Endothelial cell of umbilical vein (primary cell): ENCODE results near the gene EYS. TPM values are rescaled to one million over a fixed set of nuclear protein-coding genes. Genes with fewer than 3 reads are reported as not detected.

Experiments
- BruUV-seq: library from RNA; stranded (reverse); fragments of 400-500 nt; replicated peaks from 2 replicates; lab custom pipeline; 2021; lab: Mats Ljungman, UMichigan
- CTCF ChIA-PET: fragments of 300-600, 350-600 bp; sonication (Branson Sonifier 250); formaldehyde crosslinking; loops from one replicate; lab custom pipeline; 2021; ENCODE audit warnings: antibody characterized with exemption, inconsistent platforms; lab: Charles Lee
- POLR2A ChIA-PET: fragments of 300-600, 350-600 bp; sonication (Branson Sonifier 250); formaldehyde crosslinking; loops from one replicate; lab custom pipeline; 2021; ENCODE audit warnings: antibody characterized with exemption, inconsistent platforms; lab: Charles Lee
- DNase-seq: peaks from one replicate; pipeline ENCODE4 v3.0.0-alpha.2; 2011; ENCODE audit warnings: low read depth, low spot score
- FAIRE-seq: peaks from 2 replicates; lab custom pipeline; 2011; peaks lifted over from hg19 to GRCh38; lab: Jason Lieb, UNC
- H2AFZ ChIP-seq: 2 replicates; pipeline ENCODE4 v1.6.0; 2012; ENCODE audit warnings: low read depth, low read length, control low read depth, inconsistent platforms
- H3K27ac ChIP-seq: 2 replicates; pipeline ENCODE4 v1.5.1; 2011; ENCODE audit warnings: low read depth, mild to moderate bottlenecking, control low read depth, low read length, moderate library complexity; ENCODE audit not compliant: insufficient read depth
- H3K27me3 ChIP-seq, 2 experiments: 2 replicates each; pipeline versions ENCODE4 v1.6.0 to v1.6.1; 2011; ENCODE audit warnings: low read length in 2 of 2, mixed read lengths in 1 of 2; ENCODE audit not compliant: control insufficient read depth in 2 of 2, insufficient read depth in 2 of 2
- H3K36me3 ChIP-seq, 2 experiments: 2 replicates in 1 of 2; 3 replicates in 1 of 2; pipeline ENCODE4 v1.5.1; 2011; ENCODE audit warnings: low read length in 2 of 2, mild to moderate bottlenecking in 1 of 2, moderate library complexity in 1 of 2; ENCODE audit not compliant: control insufficient read depth in 2 of 2, insufficient read depth in 2 of 2; ENCODE audit errors: extremely low read depth in 1 of 2
- H3K4me1 ChIP-seq: 3 replicates; pipeline ENCODE4 v1.5.1; 2011; ENCODE audit warnings: mild to moderate bottlenecking, low read length; ENCODE audit not compliant: control insufficient read depth, insufficient read depth; ENCODE audit errors: extremely low read depth
- H3K4me2 ChIP-seq: 2 replicates; pipeline ENCODE4 v1.6.1; 2011; ENCODE audit warnings: low read length, control low read depth, mixed read lengths; ENCODE audit not compliant: insufficient read depth
- H3K4me3 ChIP-seq, 3 experiments: fragments of 200-600 bp in 1 of 3; sonication (generic), shearing (Covaris generic) in 1 of 3; replicated peaks in 1 of 3; 2 replicates each; pipeline ENCODE4 v1.5.1; 2011 to 2016; ENCODE audit warnings: control low read depth in 3 of 3, low read length in 3 of 3, mild to moderate bottlenecking in 2 of 3, inconsistent platforms in 1 of 3, low read depth in 1 of 3, moderate library complexity in 1 of 3; ENCODE audit not compliant: insufficient read depth in 1 of 3
- H3K79me2 ChIP-seq: 2 replicates; pipeline ENCODE4 v1.6.0; 2012; ENCODE audit warnings: low read length, inconsistent platforms; ENCODE audit not compliant: control insufficient read depth, insufficient read depth
- H3K9ac ChIP-seq: replicated peaks from 2 replicates; pipeline ENCODE3; 2011; ENCODE audit warnings: low read length, control low read depth; ENCODE audit not compliant: insufficient read depth; ENCODE audit errors: extremely low read depth
- H3K9me1 ChIP-seq: replicated peaks from 3 replicates; pipeline ENCODE4 v1.6.0; 2011; ENCODE audit warnings: mild to moderate bottlenecking, low read length; ENCODE audit not compliant: control insufficient read depth, insufficient read depth; ENCODE audit errors: extremely low read depth
- H3K9me3 ChIP-seq: replicated peaks from 2 replicates; pipeline ENCODE4 v1.5.1; 2012; ENCODE audit warnings: low read length, inconsistent platforms; ENCODE audit not compliant: control insufficient read depth, insufficient read depth
- H4K20me1 ChIP-seq: replicated peaks from 2 replicates; pipeline ENCODE3; 2011; ENCODE audit warnings: mild to moderate bottlenecking, low read length; ENCODE audit not compliant: control insufficient read depth, insufficient read depth; ENCODE audit errors: extremely low read depth
- CTCF ChIP-seq, 2 donors: IDR thresholded peaks; 1 replicate in 1 of 2; 2 replicates in 1 of 2; pipeline ENCODE4 v1.5.1; 2011; ENCODE audit warnings: low read length in 2 of 2, mild to moderate bottlenecking in 2 of 2, moderate library complexity in 2 of 2, control low read depth in 1 of 2, inconsistent platforms in 1 of 2, low read depth in 1 of 2; ENCODE audit not compliant: insufficient read depth in 1 of 2; ENCODE audit errors: extremely low read depth in 1 of 2
- EZH2 ChIP-seq: IDR thresholded peaks from 2 replicates; pipeline ENCODE4 v1.6.1; 2012; ENCODE audit warnings: borderline replicate concordance, low read depth, mild to moderate bottlenecking, moderate library complexity, low read length, inconsistent platforms; ENCODE audit not compliant: severe bottlenecking
- FOS ChIP-seq: IDR thresholded peaks from 2 replicates; pipeline ENCODE4 v1.6.1; 2011; ENCODE audit warnings: mild to moderate bottlenecking, low read length, moderate library complexity, borderline replicate concordance; ENCODE audit not compliant: insufficient read depth
- GATA2 ChIP-seq: IDR thresholded peaks from 2 replicates; pipeline ENCODE4 v1.7.0; 2011; ENCODE audit warnings: low read depth, mild to moderate bottlenecking, moderate library complexity, mixed read lengths, low read length; ENCODE audit not compliant: insufficient read length, insufficient read depth
- JUN ChIP-seq: IDR thresholded peaks from 2 replicates; pipeline ENCODE4 v1.6.1; 2011; ENCODE audit warnings: borderline replicate concordance, low read depth; ENCODE audit not compliant: insufficient read length, insufficient read depth
- MAX ChIP-seq: IDR thresholded peaks from 2 replicates; pipeline ENCODE4 v1.6.1; 2011; ENCODE audit not compliant: insufficient read depth, insufficient read length
- MYC ChIP-seq: IDR thresholded peaks from one replicate; pipeline ENCODE4 v1.6.1; 2011; ENCODE audit warnings: mild to moderate bottlenecking, low read depth, low read length
- POLR2A ChIP-seq: IDR thresholded peaks from 2 replicates; pipeline ENCODE4 v1.6.1; 2012; ENCODE audit warnings: low read depth, mild to moderate bottlenecking, control low read depth, low read length
- POLR2AphosphoS5 ChIP-seq: IDR thresholded peaks from 2 replicates; pipeline ENCODE4 v1.6.1; 2012; ENCODE audit warnings: low read depth, mild to moderate bottlenecking, control low read depth, low read length, moderate library complexity; ENCODE audit not compliant: insufficient read depth
- dilution Hi-C: fragments of 300-500 bp; cut with MboI; formaldehyde crosslinking; loops from one replicate; pipeline ENCODE4 v1.15.0; 2019; ENCODE audit warnings: low sequenced_read_pairs; ENCODE audit not compliant: extremely low pct_ligation_motif_present
- intact Hi-C: fragments of 100-400 bp; cut with micrococcal nuclease; formaldehyde crosslinking; loops from one replicate; pipeline ENCODE4 v1.10.0; 2022
- polyA plus RNA-seq, 4 experiments: library from polyadenylated mRNA; depleted of rRNA in 3 of 4; stranded (reverse) in 3 of 4; unstranded in 1 of 4; fragments of >200 nt; gene quantifications; 2 replicates each; pipeline versions ENCODE4 v1.2.1 to v1.2.3, GENCODE V29; 2011 to 2012; ENCODE audit warnings: missing spikeins in 1 of 4
- total RNA-seq: library from RNA; stranded (reverse); gene quantifications from 2 replicates; pipeline ENCODE4 v1.2.3, GENCODE V29; 2021

EYS gene
- total and polyA plus RNA-seq, 2 donors (not counting 3 experiments of a cell fraction or from before 2014, with no cell fraction given) = 0.01 to 0.27 TPM

GRCh38 chr6:63999613-64000012 is 1707.4 kb downstream of the EYS start:
- intact Hi-C loops = no loop called here
- Histone ChIP-seq H3K9me1 (no peaks in the 10 kb centered on the region), H3K27me3 (no peaks in the 10 kb centered on the region), H3K4me1 (no peaks in the 10 kb centered on the region), H3K4me2 (no peak overlapping the region), H3K27ac (no peak overlapping the region), H4K20me1 (no peaks in the 10 kb centered on the region), H3K9me3 (no peaks in the 10 kb centered on the region), H2AFZ (no peak overlapping the region), H3K79me2 (no peaks in the 10 kb centered on the region), H3K9ac (no peak overlapping the region), H3K4me3 (no peak overlapping the region), H3K36me3 (no peaks in the 10 kb centered on the region)
- BruUV-seq = no TSS peak
- FAIRE-seq (no peak), DNase-seq (no peak)
- ChIA-PET POLR2A (no interaction called here), CTCF (no interaction called here)
- no peak for TF ChIP-seq POLR2AphosphoS5
- dilution Hi-C loops = no loop called here

GRCh38 chr6:63998991-63999390 is 1708.0 kb downstream of the EYS start:
- dilution Hi-C loops = no loop called here
- FAIRE-seq = no peak
- CTCF ChIA-PET = no interaction called here

More at GRCh38 chr6:63998991-63999390, 1708.0 kb downstream of the EYS start:
- no peak overlapping the region for H3K9ac ChIP-seq
- H3K4me3 ChIP-seq = no peak overlapping the region
- H3K9me1 ChIP-seq = no peaks in the 10 kb centered on the region
- TF ChIP-seq POLR2AphosphoS5 = no peak
- TF ChIP-seq FOS = no peak
- no peak for TF ChIP-seq MAX
- no peak for TF ChIP-seq EZH2
- no peak for TF ChIP-seq GATA2
- no peak for TF ChIP-seq JUN
- no peak for TF ChIP-seq CTCF (IDR thresholded peaks at IDR 0.05; ENCODE audit: extremely low read depth in 1 of 2, insufficient read depth in 1 of 2, low read depth in 1 of 2, low read length in 2 of 2)
- no peak for TF ChIP-seq POLR2A
- no peak for TF ChIP-seq MYC
- BruUV-seq = no TSS peak
- POLR2A ChIA-PET = no interaction called here
- H3K4me2 ChIP-seq = no peak overlapping the region
- H4K20me1 ChIP-seq = no peaks in the 10 kb centered on the region
- no peaks in the 10 kb centered on the region for H3K9me3 ChIP-seq
- H3K79me2 ChIP-seq = no peaks in the 10 kb centered on the region
- no peak for DNase-seq
- H3K4me1 ChIP-seq = no peaks in the 10 kb centered on the region
- H3K36me3 ChIP-seq = no peaks in the 10 kb centered on the region
- intact Hi-C loops = no loop called here
- no peaks in the 10 kb centered on the region for H3K27me3 ChIP-seq
- H2AFZ ChIP-seq = no peak overlapping the region
- no peak overlapping the region for H3K27ac ChIP-seq
